MCF 10A (cell line): Measurements from ENCODE around the gene ABLIM2. TPM values are rescaled to one million over a fixed set of nuclear protein-coding genes. Genes with fewer than 3 reads are reported as not detected.

ENCODE experiments used
- BruUV-seq: library from RNA; stranded (reverse); fragments of 400-500 nt; replicated peaks from 2 replicates; lab custom pipeline; 2021; lab: Mats Ljungman, UMichigan
- CTCF ChIA-PET: fragments of 300-600 bp; sonication (Branson Sonifier 250); formaldehyde crosslinking; extraction: SDS; loops from one replicate; lab custom pipeline; 2021; ENCODE audit warnings: antibody characterized with exemption, inconsistent platforms; lab: Yijun Ruan, JAX
- POLR2A ChIA-PET: fragments of 300-600, 350-650 bp; sonication (Branson Sonifier 250); formaldehyde crosslinking; extraction: SDS; loops from one replicate; lab custom pipeline; 2020; ENCODE audit warnings: antibody characterized with exemption, inconsistent platforms; lab: Yijun Ruan, JAX
- DNase-seq: peaks from one replicate; pipeline ENCODE4 v3.0.0-alpha.2; 2018; ENCODE audit not compliant: unreplicated experiment
- H3K27ac Mint-ChIP-seq: one replicate; pipeline ENCODE4 v1.8.0; 2022; ENCODE audit warnings: mild to moderate bottlenecking, low read depth, mixed read lengths; ENCODE audit not compliant: unreplicated experiment
- H3K27me3 Mint-ChIP-seq: one replicate; pipeline ENCODE4 v1.8.0; 2022; ENCODE audit warnings: mixed read lengths; ENCODE audit not compliant: insufficient read depth, unreplicated experiment
- H3K36me3 Mint-ChIP-seq: one replicate; pipeline ENCODE4 v1.8.0; 2022; ENCODE audit warnings: mild to moderate bottlenecking, moderate library complexity, mixed read lengths; ENCODE audit not compliant: insufficient read depth, unreplicated experiment
- H3K4me1 Mint-ChIP-seq: one replicate; pipeline ENCODE4 v1.8.0; 2022; ENCODE audit warnings: mixed read lengths; ENCODE audit not compliant: insufficient read depth, unreplicated experiment
- H3K4me3 Mint-ChIP-seq: one replicate; pipeline ENCODE4 v1.8.0; 2022; ENCODE audit warnings: mild to moderate bottlenecking, moderate library complexity, mixed read lengths; ENCODE audit not compliant: unreplicated experiment
- H3K9me3 Mint-ChIP-seq: one replicate; pipeline ENCODE4 v1.8.0; 2022; ENCODE audit warnings: mixed read lengths; ENCODE audit not compliant: unreplicated experiment
- CTCF ChIP-seq: fragments of 200-600 bp; IDR thresholded peaks from one replicate; pipeline ENCODE4 v1.8.0; 2022; ENCODE audit warnings: antibody characterized with exemption, mild to moderate bottlenecking; ENCODE audit not compliant: unreplicated experiment
- intact Hi-C: fragments of 100-400 bp; cut with micrococcal nuclease; formaldehyde crosslinking; loops from 2 replicates; pipeline ENCODE4 v1.14.1; 2022
- total RNA-seq: library from RNA; stranded (reverse); gene quantifications from 2 replicates; pipeline ENCODE4 v1.2.3, GENCODE V29; 2022

ABLIM2 gene
- total RNA-seq, 1 experiment from 2014 or later = 5.3 TPM

DNA sequence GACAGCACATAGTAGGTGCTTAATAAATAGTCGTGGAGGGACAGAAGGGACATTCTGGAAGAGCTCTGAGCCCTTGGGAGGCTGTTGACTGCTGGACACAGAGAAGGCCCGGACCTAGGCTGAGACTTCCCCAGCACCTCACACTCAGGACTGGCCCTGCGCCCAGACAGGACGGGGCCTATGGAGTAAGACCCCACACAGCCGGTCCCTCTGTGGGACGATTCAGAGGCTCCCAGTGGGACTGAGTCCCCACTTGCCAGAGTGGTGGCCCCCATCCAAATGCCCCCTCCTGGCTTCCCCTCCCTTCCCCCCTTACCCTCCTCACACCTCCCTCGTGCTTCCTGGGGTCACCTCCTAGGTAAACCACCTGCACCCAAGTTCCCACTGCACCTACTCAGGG lies 8.9 kb downstream of the ABLIM2 start:
- intact Hi-C loops = no loop called here
- peaks cover 23% of the 10 kb centered on the region for H3K27me3 Mint-ChIP-seq

GRCh38 chr4:8148785-8149435 lies 9.7 kb downstream of the ABLIM2 start:
- no peak for TF ChIP-seq CTCF
- Mint-ChIP-seq H3K9me3 (no peaks in the 10 kb centered on the region), H3K27me3 (peaks cover 23% of the 10 kb centered on the region), H3K27ac (no peak overlapping the region), H3K36me3 (peaks cover 4% of the 10 kb centered on the region), H3K4me1 (no peaks in the 10 kb centered on the region), H3K4me3 (no peak overlapping the region)
- intact Hi-C loops = no loop called here
- no peak for DNase-seq
- CTCF ChIA-PET = no interaction called here
- no TSS peak for BruUV-seq
- POLR2A ChIA-PET = interaction anchor here (1.0 kb wide), 1 partner anchor 10 kb away, joined by 3 read pairs; the partner anchor contains the start of gene ABLIM2

More for the DNA sequence above, 8.9 kb downstream of the ABLIM2 start:
- CTCF ChIA-PET = interaction anchor here (0.6 kb wide), 1 partner anchor 16 kb away, joined by 3 read pairs; no protein-coding TSS in a partner anchor
- Mint-ChIP-seq H3K4me1 (no peaks in the 10 kb centered on the region), H3K27ac (no peak overlapping the region), H3K4me3 (no peak overlapping the region), H3K9me3 (no peaks in the 10 kb centered on the region), H3K36me3 (peaks cover 4% of the 10 kb centered on the region)
- TF ChIP-seq CTCF = no peak
- DNase-seq = no peak
- BruUV-seq = no TSS peak
- POLR2A ChIA-PET = interaction anchor here (1.0 kb wide), 1 partner anchor 9 kb away, joined by 3 read pairs; the partner anchor contains the start of gene ABLIM2

GRCh38 chr4:8148159-8148558 lies 10.5 kb downstream of the ABLIM2 start:
- no peak overlapping the region for H3K27ac Mint-ChIP-seq
- H3K4me1 Mint-ChIP-seq = no peaks in the 10 kb centered on the region
- peaks cover 23% of the 10 kb centered on the region for H3K27me3 Mint-ChIP-seq
- H3K9me3 Mint-ChIP-seq = no peaks in the 10 kb centered on the region
- no peak for DNase-seq
- no peak for TF ChIP-seq CTCF
- ChIA-PET CTCF (interaction anchor here (0.6 kb wide), 1 partner anchor 399 kb away, joined by 4 read pairs; no protein-coding TSS in a partner anchor), POLR2A (no interaction called here)
- H3K36me3 Mint-ChIP-seq = peaks cover under 1% of the 10 kb centered on the region
- intact Hi-C loops = no loop called here
- BruUV-seq = no TSS peak
- H3K4me3 Mint-ChIP-seq = no peak overlapping the region

- ChIA-PET CTCF (interaction anchor here (0.6 kb wide), 2 partner anchors 399 to 692 kb away, joined by 3 to 4 read pairs; no protein-coding TSS in a partner anchor), POLR2A (no interaction called here)
- Mint-ChIP-seq H3K4me1 (no peaks in the 10 kb centered on the region), H3K27me3 (peaks cover 23% of the 10 kb centered on the region), H3K27ac (no peak overlapping the region), H3K4me3 (no peak overlapping the region), H3K36me3 (no peaks in the 10 kb centered on the region), H3K9me3 (no peaks in the 10 kb centered on the region)
- intact Hi-C loops = no loop called here
- no peak for DNase-seq
- no TSS peak for BruUV-seq
- TF ChIP-seq CTCF = no peak
Observed at GRCh38 chr4:8147231-8147970, 11.2 kb downstream of the ABLIM2 start.
